ENCODE data around the gene ERBB4.

DNA sequence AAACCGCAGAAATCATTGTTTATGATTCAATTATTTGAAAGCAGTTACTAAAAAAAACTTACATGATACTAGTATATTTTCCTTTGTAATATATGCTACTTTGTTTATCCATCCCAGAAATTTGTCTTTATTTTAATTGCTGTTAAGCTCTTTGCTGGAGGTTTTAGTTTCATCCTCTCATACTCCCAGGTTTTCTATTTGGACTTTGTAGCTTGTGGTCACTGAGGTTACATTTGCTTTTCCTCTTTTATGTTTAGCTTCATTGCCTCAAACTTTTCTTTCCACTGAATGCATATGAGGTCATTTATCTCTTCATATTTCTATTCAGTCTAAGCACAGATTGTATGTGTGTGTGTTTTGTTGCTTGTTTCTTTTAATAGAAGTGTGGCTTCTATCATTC lies 89.9 kb downstream of the ERBB4 start:
- TF ChIP-seq, protein P1, sequence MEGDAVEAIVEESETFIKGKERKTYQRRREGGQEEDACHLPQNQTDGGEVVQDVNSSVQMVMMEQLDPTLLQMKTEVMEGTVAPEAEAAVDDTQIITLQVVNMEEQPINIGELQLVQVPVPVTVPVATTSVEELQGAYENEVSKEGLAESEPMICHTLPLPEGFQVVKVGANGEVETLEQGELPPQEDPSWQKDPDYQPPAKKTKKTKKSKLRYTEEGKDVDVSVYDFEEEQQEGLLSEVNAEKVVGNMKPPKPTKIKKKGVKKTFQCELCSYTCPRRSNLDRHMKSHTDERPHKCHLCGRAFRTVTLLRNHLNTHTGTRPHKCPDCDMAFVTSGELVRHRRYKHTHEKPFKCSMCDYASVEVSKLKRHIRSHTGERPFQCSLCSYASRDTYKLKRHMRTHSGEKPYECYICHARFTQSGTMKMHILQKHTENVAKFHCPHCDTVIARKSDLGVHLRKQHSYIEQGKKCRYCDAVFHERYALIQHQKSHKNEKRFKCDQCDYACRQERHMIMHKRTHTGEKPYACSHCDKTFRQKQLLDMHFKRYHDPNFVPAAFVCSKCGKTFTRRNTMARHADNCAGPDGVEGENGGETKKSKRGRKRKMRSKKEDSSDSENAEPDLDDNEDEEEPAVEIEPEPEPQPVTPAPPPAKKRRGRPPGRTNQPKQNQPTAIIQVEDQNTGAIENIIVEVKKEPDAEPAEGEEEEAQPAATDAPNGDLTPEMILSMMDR (IDR thresholded peaks at IDR 0.05 in 4 of 5, conservative IDR thresholded peaks at IDR 0.05 in 1 of 5), result no peak
- no peak for TF ChIP-seq POLR2A (IDR thresholded peaks at IDR 0.05)

All from gastrocnemius medialis (tissue), 4 donors.